ENCODE data around the gene COL11A2.

- TF ChIP-seq CTCF (IDR thresholded peaks at IDR 0.05) (no peak), POLR2A (IDR thresholded peaks at IDR 0.05) (no peak)
Observed at GRCh38 chr6:33202799-33203198, 10.5 kb upstream of the COL11A2 start.
